ENCODE results near the gene YAP1. TPM values are rescaled to one million over a fixed set of nuclear protein-coding genes. Genes with fewer than 3 reads are reported as not detected.
A peak's percentile ranks its signal among the peaks of the same experiment; 100 is the strongest.

The YAP1 gene
- total RNA-seq, 4 donors from 2014 or later, result 220 to 343 (median 275) TPM

GRCh38 chr11:102276362-102276761 lies 166.1 kb downstream of the YAP1 start:
- intact Hi-C loops (cut with DNase I), result no loop called here
- WGBS, result 59% methylated on average over 4 of the region's 4 CpGs

GRCh38 chr11:102276783-102277182 lies 166.5 kb downstream of the YAP1 start:
- Histone ChIP-seq H3K4me3 (no peak overlapping the region), H3K4me1 (peaks cover 5 to 20% (median 14%) of the 10 kb centered on the region in 4 donors), H3K36me3 (no peaks in the 10 kb centered on the region), H3K27me3 (no peaks in the 10 kb centered on the region), H3K27ac (replicated peaks in 1 of 4) (no peak overlapping the region), H3K9me3 (no peaks in the 10 kb centered on the region)
- intact Hi-C loops (cut with DNase I), result no loop called here
- TF ChIP-seq POLR2AphosphoS5 (IDR thresholded peaks at IDR 0.05) (no peak), EP300 (IDR thresholded peaks at IDR 0.05) (no peak), POLR2A (IDR thresholded peaks at IDR 0.05; ENCODE audit: low read depth) (no peak), CTCF (IDR thresholded peaks at IDR 0.05) (no peak)
- DNase-seq (ENCODE audit: extremely low spot score), result no peak
- WGBS, result 73% methylated on average over 3 of the region's 3 CpGs

More at GRCh38 chr11:102276362-102276761, 166.1 kb downstream of the YAP1 start:
- no peak for DNase-seq (ENCODE audit: extremely low spot score)
- no peaks in the 10 kb centered on the region for H3K36me3 ChIP-seq
- no peaks in the 10 kb centered on the region for H3K27me3 ChIP-seq
- peaks cover 5 to 20% (median 14%) of the 10 kb centered on the region in 4 donors for H3K4me1 ChIP-seq
- H3K9me3 ChIP-seq, result no peaks in the 10 kb centered on the region
- no peak for TF ChIP-seq EP300 (IDR thresholded peaks at IDR 0.05)
- TF ChIP-seq POLR2A (IDR thresholded peaks at IDR 0.05; ENCODE audit: low read depth), result no peak
- no peak overlapping the region for H3K4me3 ChIP-seq
- H3K27ac ChIP-seq (replicated peaks in 1 of 4), result no peak overlapping the region

GRCh38 chr11:102279641-102280170 lies 169.5 kb downstream of the YAP1 start:
- H3K4me1 ChIP-seq, result peaks cover 5 to 20% (median 14%) of the 10 kb centered on the region in 4 donors
- H3K27ac ChIP-seq (replicated peaks in 1 of 4), result peak overlapping the region in 2 of 4 donors; percentile 16 to 55
- intact Hi-C loops (cut with DNase I), result no loop called here
- H3K4me3 ChIP-seq, result peak overlapping the region; percentile 6 to 41 (median 22)
- no peaks in the 10 kb centered on the region for H3K9me3 ChIP-seq
- H3K27me3 ChIP-seq, result no peaks in the 10 kb centered on the region
- TF ChIP-seq CTCF (IDR thresholded peaks at IDR 0.05) (peak; percentile 15 to 42 (median 34)), POLR2A (IDR thresholded peaks at IDR 0.05; ENCODE audit: low read depth) (no peak)
- no peak for DNase-seq (ENCODE audit: extremely low spot score)
- WGBS, result 20% methylated on average over 13 of the region's 13 CpGs
- no peaks in the 10 kb centered on the region for H3K36me3 ChIP-seq

- intact Hi-C loops (cut with DNase I), result no loop called here
- 96% methylated on average over 4 of the region's 4 CpGs for WGBS
- TF ChIP-seq POLR2A (IDR thresholded peaks at IDR 0.05; ENCODE audit: low read depth) (no peak), EP300 (IDR thresholded peaks at IDR 0.05) (no peak), CTCF (IDR thresholded peaks at IDR 0.05) (no peak), POLR2AphosphoS5 (IDR thresholded peaks at IDR 0.05) (no peak)
Observed at GRCh38 chr11:102280245-102280833, 170.1 kb downstream of the YAP1 start.

More at GRCh38 chr11:102280245-102280833, 170.1 kb downstream of the YAP1 start:
- H3K27me3 ChIP-seq, result no peaks in the 10 kb centered on the region
- H3K27ac ChIP-seq (replicated peaks in 1 of 4), result peak overlapping the region in 2 of 4 donors; percentile 16 to 55
- peaks cover 5 to 20% (median 14%) of the 10 kb centered on the region in 4 donors for H3K4me1 ChIP-seq
- H3K36me3 ChIP-seq, result no peaks in the 10 kb centered on the region
- H3K9me3 ChIP-seq, result no peaks in the 10 kb centered on the region
- no peak for DNase-seq (ENCODE audit: extremely low spot score)
- H3K4me3 ChIP-seq, result no peak overlapping the region

Other genes starting within 250 kb of the YAP1 start
- 10 to 100 TPM in 2 of 4 donors, 1 to 10 TPM in 2; 6.6 to 11.3 (median 10.1) TPM for gene CEP126, start 195.4 kb upstream of the YAP1 start, total RNA-seq
- gene ANGPTL5, start 193.9 kb upstream of the YAP1 start, total RNA-seq, result 1 to 10 TPM in 1 of 4 donors, under 1 TPM in 3; 0.17 to 1.0 (median 0.62) TPM
- gene CFAP300, start 63.0 kb upstream of the YAP1 start, total RNA-seq, result 1 to 10 TPM in 3 of 4 donors, under 1 TPM in 1; 0.83 to 2.2 (median 1.6) TPM
- 10 to 100 TPM in 3 of 4 donors, 1 to 10 TPM in 1; 10.0 to 13.7 (median 11.0) TPM for gene BIRC3, start 207.0 kb downstream of the YAP1 start, total RNA-seq
- gene BIRC2, start 236.8 kb downstream of the YAP1 start, total RNA-seq, result 10 to 100 TPM; 25.6 to 40.3 (median 33.5) TPM

Measured in esophagus muscularis mucosa (tissue), 4 donors.